CD1c-positive myeloid dendritic cell (primary cell): ENCODE data around the gene TSR3.

Source experiments
- DNase-seq: peaks from one replicate; pipeline ENCODE4 v3.0.0-alpha.2; 2016; ENCODE audit errors: extremely low spot score

The TSR3 gene

DNA sequence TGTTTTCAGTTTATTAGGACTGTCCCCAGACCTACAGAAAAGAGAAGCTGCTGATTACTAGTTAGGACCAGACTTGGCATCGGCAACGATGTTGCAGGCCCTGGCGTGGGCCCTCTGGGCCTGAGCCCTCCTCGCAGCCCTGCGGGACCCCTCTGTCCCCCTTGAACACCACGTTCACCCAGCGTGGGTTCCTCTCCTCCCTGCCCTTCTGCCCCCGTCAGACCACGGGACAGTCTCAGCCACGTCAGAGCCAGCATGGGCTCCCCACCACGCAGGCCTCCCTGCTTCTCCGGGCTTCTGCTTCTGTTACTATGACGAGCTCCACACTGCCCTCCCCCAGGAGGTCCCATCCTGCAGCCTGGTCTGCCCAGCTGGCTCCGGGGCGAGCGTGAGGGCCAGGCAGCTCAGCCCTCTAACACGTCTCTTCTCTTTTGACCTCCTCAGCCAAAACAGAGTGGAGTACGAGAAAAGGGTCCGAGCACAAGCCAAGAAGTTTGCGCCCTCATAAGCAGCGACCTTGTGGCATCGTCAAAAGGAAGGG is 27.3 kb downstream of the TSR3 start:
- no peak for DNase-seq

DNA sequence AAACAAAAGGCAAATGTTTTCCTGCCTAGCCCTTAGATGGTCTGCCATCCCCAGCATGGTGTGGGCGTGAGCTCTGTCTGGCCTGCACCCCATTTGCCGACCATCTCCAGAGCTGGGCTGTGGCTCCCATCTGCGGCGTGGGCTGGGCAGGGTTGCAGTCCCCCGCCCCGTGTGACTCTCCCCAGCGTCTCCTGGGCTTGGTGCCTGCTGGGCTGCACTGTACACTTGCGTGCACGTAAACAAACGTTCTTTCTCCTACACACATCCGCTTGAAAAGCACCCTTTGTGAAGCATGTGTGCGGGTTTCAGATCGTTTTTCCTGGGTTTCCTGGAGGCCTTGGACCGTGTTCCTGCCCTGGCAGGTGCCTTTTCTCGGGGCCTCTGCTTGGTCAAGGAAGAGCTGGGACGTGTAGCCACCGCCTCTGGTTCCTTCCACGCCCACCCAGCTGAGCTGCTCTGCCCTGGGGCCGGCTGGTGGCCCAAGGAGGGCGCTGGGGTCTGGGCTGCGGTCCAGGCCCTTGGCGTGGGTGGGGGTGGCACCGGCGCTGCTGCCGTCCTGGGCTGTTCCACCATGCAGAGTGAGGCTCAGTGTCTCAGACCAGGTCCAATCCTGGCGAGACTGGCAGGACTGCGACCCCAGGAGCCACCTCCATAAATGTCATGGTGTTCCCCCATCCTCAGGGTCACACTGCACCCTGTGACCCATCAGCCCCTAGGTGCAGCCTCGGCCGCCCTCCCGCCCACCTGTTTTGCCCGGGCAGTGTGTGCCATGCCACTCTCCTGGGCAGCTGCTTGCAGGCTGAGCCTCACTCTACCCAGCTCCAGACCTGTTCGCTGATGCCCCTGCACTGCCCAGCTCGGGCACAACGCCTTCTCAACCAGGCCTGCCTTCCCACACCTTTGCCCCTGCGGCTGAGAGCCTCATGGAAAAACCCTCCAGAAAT is 28.1 kb downstream of the TSR3 start:
- DNase-seq = no peak

DNA sequence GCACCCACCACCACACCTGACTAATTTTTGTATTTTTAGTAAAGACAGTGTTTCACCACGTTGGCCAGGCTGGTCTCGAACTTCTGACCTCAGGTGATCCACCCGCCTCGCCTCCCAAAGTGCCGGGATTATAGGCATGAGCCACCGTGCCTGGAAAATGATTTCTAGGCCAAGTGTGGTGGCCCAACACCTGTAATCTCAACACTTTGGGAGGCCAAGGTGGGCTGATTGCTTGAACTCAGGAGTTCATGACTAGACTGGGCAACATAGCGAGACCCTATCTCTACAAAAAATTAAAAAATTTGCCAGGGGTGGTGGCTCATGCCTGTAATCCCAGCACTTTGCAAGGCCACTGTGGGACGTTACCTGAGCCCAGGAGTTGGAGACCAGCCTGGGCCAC is 29.3 kb downstream of the TSR3 start:
- no peak for DNase-seq

DNA sequence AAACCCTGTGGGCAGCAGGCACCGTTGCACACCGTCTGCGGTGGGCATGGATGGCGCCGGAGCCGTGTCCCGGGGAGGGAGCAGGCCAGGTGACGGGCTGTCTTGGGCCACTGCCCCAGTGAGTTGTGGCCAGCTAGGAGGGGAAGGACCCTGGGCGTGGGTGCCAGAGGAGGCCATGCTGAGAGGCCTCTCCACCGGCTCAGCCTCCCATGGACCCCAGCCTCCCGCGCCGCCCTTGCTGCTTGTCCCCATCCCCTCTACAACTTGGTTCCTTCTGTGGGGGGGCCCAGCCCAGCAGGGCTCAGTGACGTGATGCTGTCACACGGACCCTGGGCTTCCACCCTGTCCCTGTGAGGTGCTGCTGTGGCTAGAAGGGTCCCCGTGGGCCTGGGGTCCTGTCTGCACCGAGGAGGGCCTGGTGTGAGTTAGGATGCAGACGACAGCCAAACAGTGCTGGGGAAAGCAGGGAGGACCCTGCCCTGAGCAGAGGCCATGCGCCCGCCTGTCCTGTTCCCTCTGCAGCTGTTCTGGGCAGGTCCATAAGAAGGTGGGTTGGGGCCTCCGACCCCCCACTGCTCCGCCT is 30.9 kb downstream of the TSR3 start:
- no peak for DNase-seq

DNA sequence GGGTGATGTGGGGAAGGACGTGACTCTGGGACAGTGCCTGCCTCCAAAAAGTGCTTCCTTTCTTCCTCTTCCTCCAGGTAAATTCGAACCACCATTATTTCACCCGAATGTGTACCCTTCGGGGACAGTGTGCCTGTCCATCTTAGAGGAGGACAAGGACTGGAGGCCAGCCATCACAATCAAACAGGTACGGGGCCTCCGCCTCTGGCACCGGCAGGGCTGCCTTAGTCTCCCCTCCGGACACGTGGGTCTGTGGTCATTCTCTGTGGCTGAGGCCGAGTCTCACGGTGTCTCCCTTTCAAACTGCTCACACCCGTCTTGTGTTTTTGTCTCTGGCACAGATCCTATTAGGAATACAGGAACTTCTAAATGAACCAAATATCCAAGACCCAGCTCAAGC is 31.6 kb downstream of the TSR3 start:
- DNase-seq = no peak

DNA sequence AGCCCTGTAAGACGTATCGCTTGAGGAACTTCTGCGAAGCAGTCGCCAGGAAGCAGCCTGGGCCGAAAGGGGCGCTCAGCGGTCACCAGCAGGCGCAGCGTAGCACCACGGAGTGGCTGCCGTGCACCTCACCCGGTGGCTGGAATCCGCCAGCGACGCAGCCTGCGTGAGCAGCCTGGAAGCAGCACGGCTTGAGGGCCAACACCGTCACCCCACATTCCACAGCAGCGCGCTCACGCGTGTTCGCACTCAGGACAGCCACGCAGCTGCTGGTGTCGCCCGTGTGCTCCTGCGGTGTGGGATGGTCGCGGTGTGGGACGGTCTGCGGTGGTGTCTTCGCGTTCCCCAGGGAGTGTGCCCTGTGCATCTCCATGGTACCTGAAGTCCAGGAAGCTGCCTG is 32.6 kb downstream of the TSR3 start:
- no peak for DNase-seq

DNA sequence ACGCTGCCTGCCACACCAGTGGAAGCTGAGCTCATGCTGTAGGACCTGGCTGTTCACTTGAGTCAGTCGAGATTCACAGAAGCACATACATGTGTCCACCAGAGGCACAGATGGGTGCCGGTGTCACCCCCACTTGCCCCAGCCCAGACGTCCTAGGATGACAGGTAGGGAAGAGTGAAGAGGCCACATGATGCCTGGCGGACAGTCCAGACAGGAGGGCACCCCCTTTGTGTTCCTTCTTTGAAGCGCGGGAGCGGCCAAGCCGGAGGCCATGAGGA is 33.5 kb downstream of the TSR3 start:
- no peak for DNase-seq

DNA sequence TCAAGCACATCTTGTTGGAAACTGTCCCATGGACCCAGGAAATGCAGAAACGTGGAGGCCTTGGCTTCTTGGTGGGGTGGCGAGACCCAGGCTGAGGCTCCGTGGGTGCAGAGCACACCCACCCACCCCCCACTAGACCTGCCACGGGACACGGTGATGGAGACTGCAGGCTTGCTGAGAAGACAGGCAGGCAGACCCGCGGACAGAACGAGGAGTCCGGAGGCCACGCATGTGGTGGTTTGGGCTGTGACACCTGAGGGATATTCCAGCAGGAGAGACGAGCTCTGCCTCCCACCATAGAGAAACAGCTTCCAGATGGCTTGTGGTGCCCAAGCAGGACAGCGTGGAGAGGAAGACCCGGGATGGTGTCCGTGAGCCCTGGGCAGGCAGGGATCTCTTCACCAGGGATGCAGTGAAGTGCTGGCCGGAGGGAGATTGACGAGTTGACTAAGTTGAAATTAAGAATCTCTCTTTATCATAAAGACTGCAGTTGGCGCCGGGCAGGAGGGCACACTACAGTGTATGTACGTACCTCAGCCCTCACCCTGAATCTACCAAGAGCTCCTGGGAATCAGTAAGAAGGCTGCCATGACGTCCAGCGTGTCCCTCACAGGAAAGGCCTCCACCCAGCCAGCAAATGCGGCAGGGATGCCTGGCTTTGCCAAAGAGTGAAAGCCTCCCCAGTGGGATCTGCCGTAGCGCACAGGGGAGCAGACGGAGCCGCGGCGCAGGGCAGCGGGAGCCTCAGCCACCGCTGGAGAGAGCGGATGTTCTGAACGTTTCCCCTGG is 34.0 kb downstream of the TSR3 start:
- no peak for DNase-seq

DNA sequence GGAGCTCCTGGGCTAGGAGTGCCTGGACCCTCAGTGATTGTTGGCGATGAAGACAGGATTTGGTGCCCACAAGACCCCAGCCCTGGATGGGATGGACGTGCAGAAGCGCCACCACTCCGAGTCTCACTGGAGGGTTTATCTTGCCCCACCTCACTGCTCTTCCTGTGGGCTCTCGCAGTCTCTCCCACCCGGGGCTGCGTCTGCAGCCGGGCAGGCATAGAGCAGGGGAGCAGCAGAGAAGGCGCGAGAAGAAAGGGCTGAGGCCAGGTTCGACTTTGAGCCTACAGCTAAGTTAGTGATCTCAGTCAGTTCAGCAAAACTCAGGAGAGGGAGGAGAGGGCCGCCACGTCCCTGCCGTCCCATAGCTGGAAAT is 35.7 kb downstream of the TSR3 start:
- no peak for DNase-seq

DNA sequence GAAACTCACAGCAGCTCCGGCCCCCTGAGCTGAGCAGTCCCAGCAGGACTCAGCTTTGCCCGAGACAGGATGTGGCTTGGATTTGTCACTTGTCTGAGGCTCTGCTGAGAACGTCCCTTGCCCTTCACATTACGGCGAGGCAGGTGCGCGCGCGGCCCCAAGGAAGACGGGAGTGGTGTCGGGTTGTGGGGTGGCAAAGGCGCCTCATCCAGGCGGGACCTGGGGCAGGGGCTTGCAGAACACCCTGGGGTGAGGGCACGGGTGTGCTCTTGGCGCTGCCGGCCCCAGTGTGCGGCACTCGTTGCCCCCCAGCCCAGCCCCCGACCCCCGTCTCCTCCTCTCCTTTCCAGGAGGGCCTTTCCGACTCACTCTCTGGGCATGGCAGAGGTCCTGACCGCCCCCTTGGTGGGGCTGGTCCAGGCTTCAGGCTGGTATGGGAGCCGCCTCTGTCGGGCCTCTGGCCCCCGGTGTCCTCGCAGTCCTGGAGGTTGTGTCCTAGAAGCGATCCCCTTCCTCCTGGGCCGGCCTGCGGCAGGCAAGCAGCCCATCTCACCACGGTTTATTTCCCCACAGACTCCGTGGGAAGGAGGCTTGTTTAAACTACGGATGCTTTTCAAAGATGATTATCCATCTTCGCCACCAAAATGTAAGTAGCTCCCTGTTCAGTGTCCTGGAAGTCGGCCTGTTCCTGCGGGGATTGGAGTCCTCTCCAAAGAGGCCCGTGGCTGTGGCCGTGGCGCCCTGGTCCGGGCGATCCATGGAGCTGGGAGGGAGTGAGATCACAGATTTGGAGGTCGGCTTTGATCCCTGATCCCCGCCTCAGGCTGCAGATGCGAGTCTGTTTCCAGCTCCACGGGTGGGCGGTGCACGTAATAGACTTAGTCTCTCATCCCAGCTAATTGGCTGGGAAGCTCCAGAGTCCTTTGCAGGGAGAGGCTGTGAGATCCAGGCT is 36.3 kb downstream of the TSR3 start:
- DNase-seq = no peak

DNA sequence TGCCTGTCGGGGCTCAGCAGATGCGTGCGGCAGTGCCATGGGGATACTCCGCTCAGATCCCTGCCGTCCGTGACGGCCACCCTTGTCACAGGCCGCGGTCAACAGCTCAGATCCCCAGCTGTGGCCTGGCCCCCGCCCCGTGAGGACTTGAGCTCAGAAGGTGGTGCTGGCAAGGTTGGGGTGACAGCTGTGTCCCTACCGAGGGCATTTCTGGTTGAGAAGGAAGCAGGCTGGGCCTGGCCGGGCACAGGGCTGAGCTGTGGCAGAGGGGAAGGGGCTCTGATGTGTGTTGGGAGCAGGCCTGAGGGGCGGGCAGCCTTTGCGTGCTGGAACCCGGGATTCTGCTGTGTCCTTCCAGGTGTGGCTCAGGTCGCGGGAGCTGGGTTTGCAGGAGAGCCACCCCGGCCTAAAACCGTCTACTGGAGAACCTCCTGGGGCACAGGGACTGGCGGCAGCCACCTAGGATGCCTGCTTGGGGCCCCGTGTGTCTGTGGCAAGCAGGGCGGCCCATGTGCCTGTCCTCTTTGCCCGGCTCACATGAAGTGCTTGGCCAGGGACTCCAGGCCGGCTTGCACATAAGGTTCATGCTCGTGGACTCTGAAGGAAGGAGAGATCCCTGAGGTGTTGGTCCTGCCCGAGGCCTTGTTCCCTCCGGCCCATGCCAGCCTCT is 37.1 kb downstream of the TSR3 start:
- no peak for DNase-seq

DNA sequence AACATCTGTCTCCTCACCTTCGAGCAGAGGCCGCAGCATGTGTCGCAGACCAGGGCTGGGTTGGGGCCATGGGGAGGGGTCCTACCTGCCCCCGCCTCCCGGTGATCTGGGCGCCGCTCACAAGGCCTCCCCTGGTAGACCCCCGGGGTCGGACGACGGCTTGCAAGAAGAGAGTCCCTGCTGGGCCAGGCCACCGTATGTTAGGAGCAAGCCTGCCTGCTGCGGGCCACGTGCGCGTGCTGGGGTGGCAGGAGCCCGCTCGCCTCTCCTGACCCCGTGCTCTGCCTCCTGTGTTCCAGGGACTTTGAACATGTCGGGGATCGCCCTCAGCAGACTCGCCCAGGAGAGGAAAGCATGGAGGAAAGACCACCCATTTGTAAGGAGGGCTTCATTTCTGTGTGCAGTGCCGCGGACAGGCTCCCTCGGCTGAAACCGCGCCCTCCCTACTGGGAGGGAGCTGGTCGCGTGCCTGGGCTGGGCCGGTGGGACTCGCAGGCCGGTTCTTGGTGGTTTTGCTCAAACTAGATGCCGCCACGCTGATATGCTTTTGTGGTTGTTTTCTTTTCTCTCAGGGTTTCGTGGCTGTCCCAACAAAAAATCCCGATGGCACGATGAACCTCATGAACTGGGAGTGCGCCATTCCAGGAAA is 37.8 kb downstream of the TSR3 start:
- no peak for DNase-seq

DNA sequence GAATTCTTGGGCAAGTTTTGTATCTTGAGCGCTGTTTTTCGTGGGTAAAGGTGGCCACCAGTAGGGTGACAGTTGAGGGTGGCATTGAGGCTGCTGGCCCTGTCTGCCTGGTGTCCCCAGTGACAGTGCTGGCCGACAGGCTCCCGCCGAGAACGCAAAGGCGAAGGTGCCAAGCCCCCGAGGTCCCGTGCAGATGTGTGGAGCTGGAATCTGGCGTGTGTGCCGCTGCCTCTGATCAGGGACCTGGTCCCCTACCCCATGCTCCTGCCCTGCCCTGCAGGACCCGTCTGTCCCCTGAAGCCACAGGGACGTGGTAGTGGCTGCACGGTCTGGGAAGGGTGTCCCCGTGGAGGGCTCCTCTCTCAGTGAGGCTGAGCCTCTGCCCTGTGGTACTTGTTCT is 38.8 kb downstream of the TSR3 start:
- no peak for DNase-seq

DNA sequence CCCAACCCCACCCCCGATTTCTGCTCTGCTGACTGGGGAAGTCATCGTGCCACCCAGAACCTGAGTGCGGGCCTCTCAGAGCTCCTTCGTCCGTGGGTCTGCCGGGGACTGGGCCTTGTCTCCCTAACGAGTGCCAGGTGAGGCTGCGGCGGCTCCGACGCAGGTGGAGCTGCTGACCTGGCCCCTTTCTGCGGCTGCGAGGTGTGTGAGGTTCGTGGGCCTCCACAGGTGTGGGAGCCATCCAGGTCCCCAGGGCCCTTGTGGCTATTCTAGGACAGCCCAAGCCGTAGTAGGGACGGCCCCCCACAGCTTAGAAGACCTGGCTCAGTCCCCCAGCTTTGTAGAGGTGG is 39.2 kb downstream of the TSR3 start:
- no peak for DNase-seq

DNA sequence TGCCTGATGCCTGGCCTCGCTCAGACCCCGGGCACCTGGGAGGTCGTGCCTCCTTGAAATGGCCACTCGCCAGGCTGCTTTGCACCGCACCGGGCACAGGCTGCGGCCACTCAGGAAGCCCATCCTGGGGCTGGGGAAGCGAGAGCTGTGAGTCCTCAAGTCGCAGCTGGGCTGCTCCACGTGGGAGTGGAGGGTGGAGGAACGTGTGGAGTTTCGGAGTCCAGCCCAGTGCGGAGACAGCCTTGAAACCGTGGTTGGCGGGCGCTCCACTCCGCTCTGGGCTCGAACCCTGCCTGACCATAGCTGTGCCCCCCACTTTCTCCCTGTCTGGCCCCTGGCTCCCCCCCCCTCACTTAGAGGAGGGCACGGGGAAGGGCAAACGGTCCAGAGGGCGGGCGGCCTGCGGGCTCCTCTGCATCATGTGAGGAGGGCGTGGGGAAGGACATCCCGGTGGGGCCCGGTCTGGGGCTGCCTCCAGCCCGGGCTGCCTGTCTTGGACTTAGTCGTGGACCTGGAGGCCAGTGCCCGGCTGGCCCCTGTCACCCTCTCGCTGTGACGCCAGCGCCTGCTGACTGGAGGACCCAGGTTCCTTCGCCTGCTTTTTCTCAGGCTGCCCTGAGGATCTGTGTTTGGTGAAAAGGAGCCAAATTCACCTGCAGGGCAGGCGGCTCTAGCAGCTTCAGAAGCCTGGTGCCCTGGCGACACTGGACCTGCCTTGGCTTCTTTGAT is 39.8 kb downstream of the TSR3 start:
- DNase-seq = peak; percentile 74

DNA sequence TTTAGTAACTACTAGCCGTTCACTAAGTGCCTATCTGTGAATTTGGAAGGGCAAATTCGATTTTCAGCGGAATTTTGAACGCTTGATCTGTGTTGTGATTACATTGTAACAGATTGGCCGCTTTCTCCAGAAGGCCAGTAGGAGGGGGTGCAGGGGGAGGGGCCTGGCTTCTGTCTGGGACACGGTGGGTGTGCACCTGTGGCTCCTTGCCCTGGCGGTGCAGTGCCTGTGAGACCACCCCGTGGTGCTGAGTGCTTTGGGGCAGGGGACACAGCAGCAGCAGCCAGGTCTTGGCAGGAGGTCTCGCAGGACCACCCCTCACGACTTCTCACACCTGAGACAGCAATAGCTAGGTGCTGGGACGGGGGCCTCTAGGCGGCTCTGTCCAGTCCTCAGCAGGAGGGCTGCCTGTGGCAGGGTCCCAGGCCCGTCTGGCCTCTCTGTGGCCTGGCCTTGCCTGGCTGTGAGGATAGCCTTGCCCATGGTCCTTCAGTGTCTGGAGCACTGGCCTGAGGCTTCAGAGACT is 40.4 kb downstream of the TSR3 start:
- no peak for DNase-seq

DNA sequence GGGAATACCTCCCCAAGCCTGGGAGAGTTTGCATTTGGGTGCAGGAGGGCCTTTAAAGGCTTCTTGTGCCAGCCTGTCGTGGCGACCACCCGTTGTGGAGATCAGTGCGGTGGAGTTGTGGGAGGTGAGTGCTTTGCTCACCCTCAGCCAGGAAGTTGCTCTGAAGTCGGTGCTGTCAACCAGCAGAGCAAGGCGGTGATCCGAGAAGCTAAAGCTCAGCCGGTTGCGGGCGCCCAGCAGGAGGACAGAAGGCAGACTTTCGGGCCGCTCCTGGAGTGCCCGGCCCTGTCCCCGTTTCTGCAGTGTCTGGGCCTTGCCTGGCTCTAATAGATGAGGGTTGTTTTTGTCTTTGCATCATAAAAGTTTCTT is 40.9 kb downstream of the TSR3 start:
- no peak for DNase-seq

DNA sequence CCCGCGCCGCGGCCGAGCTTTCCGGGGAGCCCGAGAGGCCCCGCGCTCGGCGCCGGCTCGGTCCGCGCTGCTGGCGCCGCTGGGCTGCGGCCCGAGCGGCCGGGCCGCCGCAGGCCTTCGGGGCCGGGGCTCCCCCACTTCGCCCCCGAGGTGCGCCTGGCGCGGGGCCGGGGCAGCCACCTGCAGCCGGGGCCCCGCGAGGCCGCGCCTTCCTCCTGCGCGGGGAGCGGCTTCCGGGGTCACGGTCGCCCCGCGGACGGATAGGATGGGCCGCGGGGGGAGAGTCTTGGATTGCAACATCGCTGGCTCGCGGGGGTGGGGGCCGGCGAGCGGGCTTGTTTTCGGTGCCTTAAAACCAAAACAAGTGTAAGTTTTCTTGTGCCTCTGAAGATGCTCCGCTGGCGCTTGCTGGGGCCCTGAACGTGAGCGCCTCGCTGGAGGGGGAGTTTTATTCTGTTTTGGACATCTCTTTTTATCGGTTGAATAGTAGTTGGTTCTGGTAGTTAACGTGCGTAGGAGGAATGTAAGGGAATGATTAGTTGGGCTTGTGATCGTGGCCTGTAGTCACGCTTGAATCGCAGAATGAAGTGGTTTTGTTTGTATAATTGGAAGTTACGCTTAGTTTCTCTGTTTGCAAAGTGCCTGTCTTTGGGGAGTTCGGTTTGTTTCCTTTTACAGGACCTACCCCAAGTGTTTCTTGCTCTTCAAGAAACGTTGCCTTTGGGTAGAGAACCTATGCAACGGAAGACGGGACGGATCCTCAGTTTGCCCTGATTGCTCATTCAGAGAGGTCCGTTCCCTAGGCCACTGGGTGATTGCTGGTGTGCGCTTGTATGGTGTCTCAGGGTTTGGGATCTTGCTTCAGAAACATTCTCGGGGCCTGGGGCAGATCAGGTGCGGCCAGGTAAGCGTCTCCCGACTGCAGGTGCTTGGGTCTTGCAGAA is 41.5 kb downstream of the TSR3 start:
- DNase-seq = peak; percentile 71
